ENCODE results near the gene CTDP1. TPM values are rescaled to one million over a fixed set of nuclear protein-coding genes. Genes with fewer than 3 reads are reported as not detected.

The CTDP1 gene
- polyA plus RNA-seq, 2 donors = 10.8 to 13.0 TPM

DNA sequence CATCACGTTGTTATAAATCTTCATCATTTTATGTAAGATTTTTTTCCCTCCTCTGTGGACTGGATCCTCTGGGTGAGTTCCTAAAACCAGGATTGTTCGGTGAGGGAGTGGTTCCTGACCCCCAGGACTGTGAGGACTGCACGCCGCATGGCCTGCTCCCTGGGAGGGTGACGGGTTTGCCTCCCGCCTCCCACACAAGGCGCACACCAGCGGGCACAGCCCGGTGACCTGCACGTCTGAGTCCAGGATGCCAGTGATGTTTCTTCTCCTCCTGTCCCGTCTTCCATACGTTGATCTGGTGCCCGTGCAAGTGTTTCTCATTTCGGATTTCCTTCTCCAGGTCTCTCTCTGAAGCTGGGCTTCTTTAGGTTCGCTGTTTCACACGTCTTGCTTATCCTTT, 27.1 kb downstream of the CTDP1 start:
- Histone ChIP-seq H3K9me3 (ENCODE audit: control insufficient read depth in 2 of 2, insufficient read depth in 1 of 2, low read depth in 1 of 2, low read length in 1 of 2) (no peaks in the 10 kb centered on the region), H3K27ac (ENCODE audit: low read depth in 2 of 2, low read length in 1 of 2) (no peak overlapping the region), H3K4me1 (ENCODE audit: control insufficient read depth in 2 of 2, insufficient read depth in 2 of 2, low read length in 1 of 2) (no peaks in the 10 kb centered on the region), H3K36me3 (ENCODE audit: control insufficient read depth in 2 of 2, insufficient read depth in 2 of 2, low read length in 1 of 2) (peaks cover 9 to 53% of the 10 kb centered on the region in 2 donors), H3K4me3 (ENCODE audit: low read depth in 1 of 2, low read length in 2 of 2) (no peak overlapping the region), H3K27me3 (ENCODE audit: control insufficient read depth in 1 of 2, insufficient read depth in 2 of 2, low read length in 2 of 2) (no peaks in the 10 kb centered on the region)
- 92 to 94% methylated on average over 16 of the region's 16 CpGs for WGBS, 2 donors

- 95% methylated on average over 19 of the region's 19 CpGs for WGBS, 2 donors
- H3K36me3 ChIP-seq (ENCODE audit: control insufficient read depth in 2 of 2, insufficient read depth in 2 of 2, low read length in 1 of 2) = peaks cover 9 to 55% of the 10 kb centered on the region in 2 donors
- H3K4me1 ChIP-seq (ENCODE audit: control insufficient read depth in 2 of 2, insufficient read depth in 2 of 2, low read length in 1 of 2) = no peaks in the 10 kb centered on the region
- H3K4me3 ChIP-seq (ENCODE audit: low read depth in 1 of 2, low read length in 2 of 2) = no peak overlapping the region
- H3K27me3 ChIP-seq (ENCODE audit: control insufficient read depth in 1 of 2, insufficient read depth in 2 of 2, low read length in 2 of 2) = no peaks in the 10 kb centered on the region
- no peak overlapping the region for H3K27ac ChIP-seq (ENCODE audit: low read depth in 2 of 2, low read length in 1 of 2)
- H3K9me3 ChIP-seq (ENCODE audit: control insufficient read depth in 2 of 2, insufficient read depth in 1 of 2, low read depth in 1 of 2, low read length in 1 of 2) = no peaks in the 10 kb centered on the region
Measured at GRCh38 chr18:79707239-79707638, 27.6 kb downstream of the CTDP1 start.

GRCh38 chr18:79707671-79708070, 28.1 kb downstream of the CTDP1 start:
- 91 to 94% methylated on average over 15 of the region's 15 CpGs for WGBS, 2 donors
- H3K36me3 ChIP-seq (ENCODE audit: control insufficient read depth in 2 of 2, insufficient read depth in 2 of 2, low read length in 1 of 2) = peaks cover 9 to 55% of the 10 kb centered on the region in 2 donors
- no peaks in the 10 kb centered on the region for H3K27me3 ChIP-seq (ENCODE audit: control insufficient read depth in 1 of 2, insufficient read depth in 2 of 2, low read length in 2 of 2)
- no peaks in the 10 kb centered on the region for H3K9me3 ChIP-seq (ENCODE audit: control insufficient read depth in 2 of 2, insufficient read depth in 1 of 2, low read depth in 1 of 2, low read length in 1 of 2)
- H3K4me1 ChIP-seq (ENCODE audit: control insufficient read depth in 2 of 2, insufficient read depth in 2 of 2, low read length in 1 of 2) = no peaks in the 10 kb centered on the region
- no peak overlapping the region for H3K4me3 ChIP-seq (ENCODE audit: low read depth in 1 of 2, low read length in 2 of 2)
- no peak overlapping the region for H3K27ac ChIP-seq (ENCODE audit: low read depth in 2 of 2, low read length in 1 of 2)

DNA sequence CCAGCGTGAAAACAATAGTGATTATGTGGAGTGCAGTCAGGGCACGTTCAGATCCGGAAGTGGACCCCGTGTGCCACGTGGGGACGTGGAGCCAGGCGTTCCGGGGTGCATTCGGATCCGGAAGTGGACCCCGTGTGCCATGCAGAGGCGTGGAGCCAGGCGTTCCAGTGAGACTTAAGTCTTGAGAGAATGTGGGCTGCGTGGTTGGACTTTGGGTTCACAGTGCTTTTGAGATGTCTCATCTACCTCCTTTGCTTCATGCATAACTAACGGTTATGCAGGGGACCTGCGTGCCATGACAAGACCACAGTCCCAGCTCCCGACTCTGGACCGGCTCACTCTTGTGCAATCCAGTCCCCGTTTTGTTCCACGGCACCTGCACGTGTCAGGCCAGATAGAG, 28.8 kb downstream of the CTDP1 start:
- Histone ChIP-seq H3K4me3 (ENCODE audit: low read depth in 1 of 2, low read length in 2 of 2) (no peak overlapping the region), H3K4me1 (ENCODE audit: control insufficient read depth in 2 of 2, insufficient read depth in 2 of 2, low read length in 1 of 2) (no peaks in the 10 kb centered on the region), H3K27ac (ENCODE audit: low read depth in 2 of 2, low read length in 1 of 2) (no peak overlapping the region), H3K9me3 (ENCODE audit: control insufficient read depth in 2 of 2, insufficient read depth in 1 of 2, low read depth in 1 of 2, low read length in 1 of 2) (no peaks in the 10 kb centered on the region), H3K27me3 (ENCODE audit: control insufficient read depth in 1 of 2, insufficient read depth in 2 of 2, low read length in 2 of 2) (no peaks in the 10 kb centered on the region), H3K36me3 (ENCODE audit: control insufficient read depth in 2 of 2, insufficient read depth in 2 of 2, low read length in 1 of 2) (peaks cover 9 to 57% of the 10 kb centered on the region in 2 donors)
- WGBS, 2 donors = 84 to 85% methylated on average over 21 of the region's 21 CpGs

DNA sequence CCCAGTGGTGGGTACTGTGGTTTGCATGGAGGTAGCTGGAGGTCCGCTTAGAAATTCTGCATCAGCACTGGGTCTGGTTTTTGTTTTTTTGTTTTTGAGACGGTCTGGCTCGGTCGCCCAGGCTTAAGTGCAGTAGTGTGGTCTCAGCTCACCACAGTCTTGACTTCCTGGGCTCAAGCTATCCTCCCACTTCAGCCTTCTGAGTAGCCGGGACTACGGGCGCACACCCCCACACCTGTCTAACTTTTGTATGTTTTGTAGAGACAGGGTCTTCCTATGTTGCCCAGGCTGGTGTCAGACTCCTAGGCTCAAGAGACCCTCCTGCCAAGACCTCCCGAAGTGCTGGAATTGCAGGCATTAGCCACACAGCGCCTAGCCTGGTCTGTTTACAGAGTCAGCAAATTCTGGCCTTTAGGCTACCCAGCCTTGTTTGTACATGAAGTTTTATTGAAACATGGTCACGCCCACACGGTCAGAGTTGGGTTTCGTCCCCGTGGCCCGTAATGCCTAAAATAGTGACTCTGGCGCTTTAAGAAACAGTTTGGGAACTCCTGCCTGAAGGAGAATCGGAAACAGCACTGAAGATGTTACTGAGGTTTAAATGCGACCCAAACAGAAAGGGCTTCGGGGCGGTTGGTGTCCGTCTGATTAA, 32.7 kb downstream of the CTDP1 start:
- Histone ChIP-seq H3K27ac (ENCODE audit: low read depth in 2 of 2, low read length in 1 of 2) (no peak overlapping the region), H3K9me3 (ENCODE audit: control insufficient read depth in 2 of 2, insufficient read depth in 1 of 2, low read depth in 1 of 2, low read length in 1 of 2) (no peaks in the 10 kb centered on the region), H3K27me3 (ENCODE audit: control insufficient read depth in 1 of 2, insufficient read depth in 2 of 2, low read length in 2 of 2) (no peaks in the 10 kb centered on the region), H3K36me3 (ENCODE audit: control insufficient read depth in 2 of 2, insufficient read depth in 2 of 2, low read length in 1 of 2) (peaks cover 14 to 49% of the 10 kb centered on the region in 2 donors), H3K4me1 (ENCODE audit: control insufficient read depth in 2 of 2, insufficient read depth in 2 of 2, low read length in 1 of 2) (no peaks in the 10 kb centered on the region), H3K4me3 (ENCODE audit: low read depth in 1 of 2, low read length in 2 of 2) (no peak overlapping the region)
- WGBS, 2 donors = 88 to 92% methylated on average over 20 of the region's 20 CpGs

DNA sequence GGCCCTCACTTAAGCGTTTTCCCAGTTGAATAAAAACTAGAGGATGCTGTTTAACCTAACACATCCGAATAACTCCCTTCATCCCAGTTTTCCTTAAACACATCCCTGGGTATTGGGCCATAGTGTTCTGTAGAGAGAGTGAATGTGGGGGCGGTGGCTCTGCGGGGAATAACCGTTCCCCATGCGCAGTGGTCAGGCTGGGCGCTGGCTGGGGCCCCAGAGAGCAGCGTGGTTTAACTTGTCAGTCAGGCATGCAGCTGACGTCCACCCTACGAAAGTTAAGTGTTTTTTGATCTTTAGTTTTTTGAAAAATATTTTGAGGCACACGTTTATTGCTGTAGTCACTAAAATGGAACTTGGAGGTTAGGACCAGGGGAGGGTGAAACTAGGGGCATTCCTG, 33.7 kb downstream of the CTDP1 start:
- Histone ChIP-seq H3K4me3 (ENCODE audit: low read depth in 1 of 2, low read length in 2 of 2) (no peak overlapping the region), H3K4me1 (ENCODE audit: control insufficient read depth in 2 of 2, insufficient read depth in 2 of 2, low read length in 1 of 2) (no peaks in the 10 kb centered on the region), H3K27ac (ENCODE audit: low read depth in 2 of 2, low read length in 1 of 2) (no peak overlapping the region), H3K36me3 (ENCODE audit: control insufficient read depth in 2 of 2, insufficient read depth in 2 of 2, low read length in 1 of 2) (peaks cover 22 to 51% of the 10 kb centered on the region in 2 donors), H3K27me3 (ENCODE audit: control insufficient read depth in 1 of 2, insufficient read depth in 2 of 2, low read length in 2 of 2) (no peaks in the 10 kb centered on the region), H3K9me3 (ENCODE audit: control insufficient read depth in 2 of 2, insufficient read depth in 1 of 2, low read depth in 1 of 2, low read length in 1 of 2) (peaks cover 0 to 2% of the 10 kb centered on the region in 2 donors)
- 96 to 98% methylated on average over 11 of the region's 11 CpGs for WGBS, 2 donors

DNA sequence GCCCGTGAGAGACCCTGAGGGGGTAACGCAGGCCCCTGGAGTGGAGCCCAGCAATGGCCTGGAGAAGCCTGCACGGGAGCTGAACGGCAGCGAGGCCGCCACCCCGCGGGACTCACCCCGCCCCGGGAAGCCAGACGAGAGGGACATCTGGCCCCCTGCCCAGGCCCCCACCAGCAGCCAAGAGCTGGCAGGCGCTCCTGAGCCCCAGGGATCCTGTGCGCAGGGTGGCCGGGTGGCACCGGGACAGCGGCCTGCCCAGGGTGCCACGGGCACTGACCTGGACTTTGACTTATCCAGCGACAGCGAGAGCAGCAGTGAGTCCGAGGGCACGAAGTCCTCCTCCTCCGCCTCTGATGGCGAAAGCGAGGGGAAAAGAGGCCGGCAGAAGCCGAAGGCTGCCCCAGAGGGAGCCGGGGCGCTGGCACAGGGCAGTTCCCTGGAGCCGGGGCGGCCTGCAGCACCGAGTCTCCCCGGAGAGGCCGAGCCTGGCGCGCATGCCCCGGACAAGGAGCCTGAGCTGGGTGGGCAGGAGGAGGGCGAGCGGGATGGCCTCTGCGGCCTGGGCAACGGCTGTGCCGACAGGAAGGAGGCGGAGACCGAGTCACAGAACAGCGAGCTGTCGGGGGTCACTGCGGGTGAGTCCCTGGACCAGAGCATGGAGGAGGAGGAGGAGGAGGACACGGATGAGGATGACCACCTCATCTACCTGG, 35.1 kb downstream of the CTDP1 start:
- Histone ChIP-seq H3K27ac (ENCODE audit: low read depth in 2 of 2, low read length in 1 of 2) (no peak overlapping the region), H3K9me3 (ENCODE audit: control insufficient read depth in 2 of 2, insufficient read depth in 1 of 2, low read depth in 1 of 2, low read length in 1 of 2) (peaks cover 0 to 11% of the 10 kb centered on the region in 2 donors), H3K36me3 (ENCODE audit: control insufficient read depth in 2 of 2, insufficient read depth in 2 of 2, low read length in 1 of 2) (peaks cover 27 to 60% of the 10 kb centered on the region in 2 donors), H3K4me1 (ENCODE audit: control insufficient read depth in 2 of 2, insufficient read depth in 2 of 2, low read length in 1 of 2) (no peaks in the 10 kb centered on the region), H3K27me3 (ENCODE audit: control insufficient read depth in 1 of 2, insufficient read depth in 2 of 2, low read length in 2 of 2) (no peaks in the 10 kb centered on the region), H3K4me3 (ENCODE audit: low read depth in 1 of 2, low read length in 2 of 2) (no peak overlapping the region)
- 93 to 96% methylated on average over 47 of the region's 47 CpGs for WGBS, 2 donors

DNA sequence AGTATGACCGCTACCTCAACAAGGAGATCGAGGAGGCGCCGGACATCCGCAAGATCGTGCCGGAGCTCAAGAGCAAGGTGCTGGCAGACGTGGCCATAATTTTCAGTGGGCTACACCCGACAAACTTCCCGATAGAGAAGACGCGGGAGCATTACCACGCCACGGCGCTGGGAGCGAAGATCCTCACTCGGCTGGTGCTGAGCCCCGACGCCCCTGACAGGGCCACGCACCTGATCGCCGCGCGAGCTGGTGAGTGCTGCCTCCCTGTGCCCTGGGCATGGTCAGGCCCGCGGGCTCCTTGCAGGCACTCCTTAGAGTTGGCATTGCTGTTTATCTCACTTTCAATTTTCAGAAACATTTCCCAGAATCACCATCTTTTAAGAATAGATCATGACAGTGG, 35.7 kb downstream of the CTDP1 start:
- Histone ChIP-seq H3K4me3 (ENCODE audit: low read depth in 1 of 2, low read length in 2 of 2) (no peak overlapping the region), H3K9me3 (ENCODE audit: control insufficient read depth in 2 of 2, insufficient read depth in 1 of 2, low read depth in 1 of 2, low read length in 1 of 2) (peaks cover 0 to 11% of the 10 kb centered on the region in 2 donors), H3K27me3 (ENCODE audit: control insufficient read depth in 1 of 2, insufficient read depth in 2 of 2, low read length in 2 of 2) (no peaks in the 10 kb centered on the region), H3K27ac (ENCODE audit: low read depth in 2 of 2, low read length in 1 of 2) (no peak overlapping the region), H3K4me1 (ENCODE audit: control insufficient read depth in 2 of 2, insufficient read depth in 2 of 2, low read length in 1 of 2) (no peaks in the 10 kb centered on the region), H3K36me3 (ENCODE audit: control insufficient read depth in 2 of 2, insufficient read depth in 2 of 2, low read length in 1 of 2) (peaks cover 25 to 66% of the 10 kb centered on the region in 2 donors)
- 98% methylated on average over 26 of the region's 26 CpGs for WGBS, 2 donors

DNA sequence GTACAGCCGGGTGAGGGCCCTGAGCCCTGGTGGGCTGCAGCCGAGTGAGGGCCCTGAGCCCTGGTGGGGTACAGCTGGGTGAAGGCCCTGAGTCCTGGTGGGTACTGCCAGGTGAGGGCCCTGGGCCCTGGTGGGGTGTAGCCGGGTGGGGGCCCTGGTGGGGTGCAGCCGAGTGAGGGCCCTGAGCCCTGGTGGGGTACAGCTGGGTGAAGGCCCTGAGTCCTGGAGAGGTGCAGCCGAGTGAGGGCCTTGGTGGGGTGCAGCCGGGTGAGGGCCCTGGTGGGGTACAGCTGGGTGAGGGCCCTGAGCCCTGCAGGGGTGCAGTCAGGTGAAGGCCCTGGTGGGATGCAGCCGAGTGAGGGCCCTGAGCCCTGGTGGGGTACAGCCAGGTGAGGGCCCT, 37.5 kb downstream of the CTDP1 start:
- WGBS, 2 donors = 97 to 98% methylated on average over 5 to 7 of the region's 7 CpGs
- Histone ChIP-seq H3K4me3 (ENCODE audit: low read depth in 1 of 2, low read length in 2 of 2) (no peak overlapping the region), H3K27ac (ENCODE audit: low read depth in 2 of 2, low read length in 1 of 2) (no peak overlapping the region), H3K36me3 (ENCODE audit: control insufficient read depth in 2 of 2, insufficient read depth in 2 of 2, low read length in 1 of 2) (peaks cover 23 to 66% of the 10 kb centered on the region in 2 donors), H3K4me1 (ENCODE audit: control insufficient read depth in 2 of 2, insufficient read depth in 2 of 2, low read length in 1 of 2) (no peaks in the 10 kb centered on the region), H3K9me3 (ENCODE audit: control insufficient read depth in 2 of 2, insufficient read depth in 1 of 2, low read depth in 1 of 2, low read length in 1 of 2) (peaks cover 0 to 11% of the 10 kb centered on the region in 2 donors), H3K27me3 (ENCODE audit: control insufficient read depth in 1 of 2, insufficient read depth in 2 of 2, low read length in 2 of 2) (no peaks in the 10 kb centered on the region)

All from esophagus (tissue), 2 donors.